NT2/D1 (cell line): Measurements from ENCODE around the gene RASGRP2.

Source experiments
- SUZ12 ChIP-seq: IDR thresholded peaks from 2 replicates; pipeline ENCODE4 v1.6.1; 2011; ENCODE audit not compliant: insufficient read length, insufficient read depth; ENCODE audit errors: extremely low read depth
- YY1 ChIP-seq: IDR thresholded peaks from 2 replicates; pipeline ENCODE4 v1.6.1; 2011; ENCODE audit not compliant: insufficient read length, insufficient read depth

GRCh38 chr11:64777449-64778222 lies 33.7 kb upstream of the RASGRP2 start:
- no peak for TF ChIP-seq YY1
- no peak for TF ChIP-seq SUZ12
